Measurements from ENCODE around the gene SLC2A8. TPM values are rescaled to one million over a fixed set of nuclear protein-coding genes. Genes with fewer than 3 reads are reported as not detected.

Gene SLC2A8
- total RNA-seq, 1 experiment from 2014 or later: 144 TPM

- Mint-ChIP-seq H3K4me3 (ENCODE audit: unreplicated experiment) (no peak overlapping the region), H3K4me1 (ENCODE audit: low read depth, unreplicated experiment) (peaks cover 23% of the 10 kb centered on the region), H3K36me3 (ENCODE audit: insufficient read depth, unreplicated experiment) (no peaks in the 10 kb centered on the region), H3K9me3 (ENCODE audit: unreplicated experiment) (no peaks in the 10 kb centered on the region), H3K27me3 (ENCODE audit: insufficient read depth, unreplicated experiment) (no peaks in the 10 kb centered on the region), H3K27ac (ENCODE audit: unreplicated experiment) (no peak overlapping the region)
- Histone ChIP-seq H3K36me3 (ENCODE audit: control insufficient read depth, insufficient read depth, low read length) (no peaks in the 10 kb centered on the region), H3K4me3 (ENCODE audit: low read depth, low read length) (no peak overlapping the region), H3K27me3 (replicated peaks; ENCODE audit: control insufficient read depth, insufficient read depth, low read length) (no peaks in the 10 kb centered on the region), H3K4me1 (peaks cover 12% of the 10 kb centered on the region), H3K9me3 (no peaks in the 10 kb centered on the region)
- BruUV-seq (replicated peaks): no TSS peak
- DNase-seq: no peak
- TF ChIP-seq, protein P1, sequence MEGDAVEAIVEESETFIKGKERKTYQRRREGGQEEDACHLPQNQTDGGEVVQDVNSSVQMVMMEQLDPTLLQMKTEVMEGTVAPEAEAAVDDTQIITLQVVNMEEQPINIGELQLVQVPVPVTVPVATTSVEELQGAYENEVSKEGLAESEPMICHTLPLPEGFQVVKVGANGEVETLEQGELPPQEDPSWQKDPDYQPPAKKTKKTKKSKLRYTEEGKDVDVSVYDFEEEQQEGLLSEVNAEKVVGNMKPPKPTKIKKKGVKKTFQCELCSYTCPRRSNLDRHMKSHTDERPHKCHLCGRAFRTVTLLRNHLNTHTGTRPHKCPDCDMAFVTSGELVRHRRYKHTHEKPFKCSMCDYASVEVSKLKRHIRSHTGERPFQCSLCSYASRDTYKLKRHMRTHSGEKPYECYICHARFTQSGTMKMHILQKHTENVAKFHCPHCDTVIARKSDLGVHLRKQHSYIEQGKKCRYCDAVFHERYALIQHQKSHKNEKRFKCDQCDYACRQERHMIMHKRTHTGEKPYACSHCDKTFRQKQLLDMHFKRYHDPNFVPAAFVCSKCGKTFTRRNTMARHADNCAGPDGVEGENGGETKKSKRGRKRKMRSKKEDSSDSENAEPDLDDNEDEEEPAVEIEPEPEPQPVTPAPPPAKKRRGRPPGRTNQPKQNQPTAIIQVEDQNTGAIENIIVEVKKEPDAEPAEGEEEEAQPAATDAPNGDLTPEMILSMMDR (IDR thresholded peaks at IDR 0.05; ENCODE audit: insufficient read depth in 1 of 2, low read depth in 1 of 2, low read length in 1 of 2, severe bottlenecking in 1 of 2, unreplicated experiment in 1 of 2): no peak
- intact Hi-C loops (cut with micrococcal nuclease; ENCODE audit: unreplicated experiment): no loop called here
- POLR2A ChIA-PET: no interaction called here
- CTCF ChIA-PET: interaction anchor here (0.8 kb wide), 1 partner anchor 31 kb away, joined by 4 read pairs; no protein-coding TSS in a partner anchor
Measured at GRCh38 chr9:127356906-127357305, 40.1 kb upstream of the SLC2A8 start.

GRCh38 chr9:127358023-127358535 lies 38.9 kb upstream of the SLC2A8 start:
- Mint-ChIP-seq H3K4me1 (ENCODE audit: low read depth, unreplicated experiment) (peaks cover 22% of the 10 kb centered on the region), H3K36me3 (ENCODE audit: insufficient read depth, unreplicated experiment) (no peaks in the 10 kb centered on the region), H3K27me3 (ENCODE audit: insufficient read depth, unreplicated experiment) (no peaks in the 10 kb centered on the region), H3K9me3 (ENCODE audit: unreplicated experiment) (no peaks in the 10 kb centered on the region), H3K4me3 (ENCODE audit: unreplicated experiment) (no peak overlapping the region), H3K27ac (ENCODE audit: unreplicated experiment) (no peak overlapping the region)
- TF ChIP-seq, protein P1 (IDR thresholded peaks at IDR 0.05; ENCODE audit: insufficient read depth in 1 of 2, low read depth in 1 of 2, low read length in 1 of 2, severe bottlenecking in 1 of 2, unreplicated experiment in 1 of 2): no peak
- Histone ChIP-seq H3K4me1 (peaks cover 12% of the 10 kb centered on the region), H3K4me3 (ENCODE audit: low read depth, low read length) (no peak overlapping the region), H3K36me3 (ENCODE audit: control insufficient read depth, insufficient read depth, low read length) (no peaks in the 10 kb centered on the region), H3K27me3 (replicated peaks; ENCODE audit: control insufficient read depth, insufficient read depth, low read length) (no peaks in the 10 kb centered on the region), H3K9me3 (no peaks in the 10 kb centered on the region)
- intact Hi-C loops (cut with micrococcal nuclease; ENCODE audit: unreplicated experiment): no loop called here
- CTCF ChIA-PET: no interaction called here
- POLR2A ChIA-PET: interaction anchor here (0.7 kb wide), 1 partner anchor 63 kb away, joined by 3 read pairs; no protein-coding TSS in a partner anchor
- no peak for DNase-seq
- BruUV-seq (replicated peaks): no TSS peak

- Histone ChIP-seq H3K9me3 (no peaks in the 10 kb centered on the region), H3K4me3 (ENCODE audit: low read depth, low read length) (no peak overlapping the region), H3K36me3 (ENCODE audit: control insufficient read depth, insufficient read depth, low read length) (no peaks in the 10 kb centered on the region), H3K4me1 (peaks cover 12% of the 10 kb centered on the region), H3K27me3 (replicated peaks; ENCODE audit: control insufficient read depth, insufficient read depth, low read length) (no peaks in the 10 kb centered on the region)
- ChIA-PET POLR2A (no interaction called here), CTCF (no interaction called here)
- Mint-ChIP-seq H3K27me3 (ENCODE audit: insufficient read depth, unreplicated experiment) (no peaks in the 10 kb centered on the region), H3K4me3 (ENCODE audit: unreplicated experiment) (no peak overlapping the region), H3K27ac (ENCODE audit: unreplicated experiment) (no peak overlapping the region), H3K36me3 (ENCODE audit: insufficient read depth, unreplicated experiment) (no peaks in the 10 kb centered on the region), H3K9me3 (ENCODE audit: unreplicated experiment) (no peaks in the 10 kb centered on the region), H3K4me1 (ENCODE audit: low read depth, unreplicated experiment) (peaks cover 28% of the 10 kb centered on the region)
- intact Hi-C loops (cut with micrococcal nuclease; ENCODE audit: unreplicated experiment): no loop called here
- no TSS peak for BruUV-seq (replicated peaks)
- TF ChIP-seq, protein P1 (IDR thresholded peaks at IDR 0.05; ENCODE audit: insufficient read depth in 1 of 2, low read depth in 1 of 2, low read length in 1 of 2, severe bottlenecking in 1 of 2, unreplicated experiment in 1 of 2): no peak
- no peak for DNase-seq
Measured at GRCh38 chr9:127358770-127359169, 38.2 kb upstream of the SLC2A8 start.
